ENCODE results near the gene PRSS33.

The PRSS33 gene

GRCh38 chr16:2811703-2812471 is 24.5 kb upstream of the PRSS33 start:
- Histone ChIP-seq H3K27me3 (ENCODE audit: control insufficient read depth, low read length) (peaks cover 19% of the 10 kb centered on the region), H3K4me1 (ENCODE audit: control insufficient read depth, low read length) (no peaks in the 10 kb centered on the region), H3K36me3 (ENCODE audit: control insufficient read depth, low read length) (no peaks in the 10 kb centered on the region), H3K79me2 (ENCODE audit: control insufficient read depth, low read length) (no peaks in the 10 kb centered on the region), H3K9me2 (replicated peaks; ENCODE audit: control insufficient read depth, low read length) (no peaks in the 10 kb centered on the region), H3K9me3 (ENCODE audit: control insufficient read depth, insufficient read depth, low read length) (no peaks in the 10 kb centered on the region), H4K20me1 (ENCODE audit: control insufficient read depth, insufficient read depth, low read depth, low read length) (no peaks in the 10 kb centered on the region), H3K4me3 (ENCODE audit: low read length) (no peak overlapping the region), H3F3A (ENCODE audit: control insufficient read depth, insufficient read depth) (no peaks in the 10 kb centered on the region), H3K4me2 (ENCODE audit: low read length) (no peak overlapping the region), H3K27ac (ENCODE audit: low read depth, low read length) (no peak overlapping the region)
- TF ChIP-seq EZH2phosphoT487 (IDR thresholded peaks at IDR 0.05; ENCODE audit: borderline replicate concordance, low read length) (no peak), CTCF (IDR thresholded peaks at IDR 0.05; ENCODE audit: low read depth, low read length, poor library complexity, severe bottlenecking) (no peak)

- no peak overlapping the region for H3K4me2 ChIP-seq (ENCODE audit: low read length)
- H4K20me1 ChIP-seq (ENCODE audit: control insufficient read depth, insufficient read depth, low read depth, low read length): no peaks in the 10 kb centered on the region
- no peaks in the 10 kb centered on the region for H3K9me3 ChIP-seq (ENCODE audit: control insufficient read depth, insufficient read depth, low read length)
- peaks cover 22% of the 10 kb centered on the region for H3K27me3 ChIP-seq (ENCODE audit: control insufficient read depth, low read length)
- no peaks in the 10 kb centered on the region for H3K79me2 ChIP-seq (ENCODE audit: control insufficient read depth, low read length)
- H3K4me3 ChIP-seq (ENCODE audit: low read length): no peak overlapping the region
- H3K4me1 ChIP-seq (ENCODE audit: control insufficient read depth, low read length): no peaks in the 10 kb centered on the region
- H3K9me2 ChIP-seq (replicated peaks; ENCODE audit: control insufficient read depth, low read length): no peaks in the 10 kb centered on the region
- no peak overlapping the region for H3K27ac ChIP-seq (ENCODE audit: low read depth, low read length)
- no peaks in the 10 kb centered on the region for H3K36me3 ChIP-seq (ENCODE audit: control insufficient read depth, low read length)
- no peaks in the 10 kb centered on the region for H3F3A ChIP-seq (ENCODE audit: control insufficient read depth, insufficient read depth)
- TF ChIP-seq EZH2phosphoT487 (IDR thresholded peaks at IDR 0.05; ENCODE audit: borderline replicate concordance, low read length) (no peak), CTCF (IDR thresholded peaks at IDR 0.05; ENCODE audit: low read depth, low read length, poor library complexity, severe bottlenecking) (no peak)
Observed at GRCh38 chr16:2810651-2811050, 23.3 kb upstream of the PRSS33 start.

DNA sequence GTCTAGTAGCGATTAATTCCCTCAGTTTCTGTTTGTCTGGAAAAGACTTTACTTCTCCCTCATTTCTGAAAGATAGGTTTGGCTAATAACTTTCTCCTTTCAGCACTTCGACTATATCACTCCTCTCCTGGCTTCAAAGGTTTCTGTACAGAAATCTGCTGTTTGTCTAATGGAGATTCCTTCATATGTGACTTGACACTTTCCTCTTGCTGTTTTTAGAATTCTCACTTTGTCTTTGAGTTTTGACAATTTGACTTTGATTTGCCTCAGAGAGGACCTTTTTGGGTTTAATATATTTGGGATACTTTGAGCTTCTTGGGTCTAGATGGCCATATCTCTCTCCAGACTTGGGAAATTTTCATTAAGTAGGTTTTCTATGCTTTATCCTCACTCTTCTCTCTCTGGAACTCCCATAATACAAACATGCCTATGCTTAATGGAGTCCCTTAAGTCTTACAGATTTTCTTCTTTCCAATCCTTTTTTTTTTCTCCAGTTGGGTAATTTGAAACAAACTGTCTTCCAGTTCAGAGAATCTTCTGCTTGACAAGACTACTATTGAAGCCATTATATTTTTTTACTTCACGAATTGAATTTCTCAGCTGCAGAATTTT is 21.9 kb upstream of the PRSS33 start:
- Histone ChIP-seq H3K9me3 (ENCODE audit: control insufficient read depth, insufficient read depth, low read length) (no peaks in the 10 kb centered on the region), H3K27me3 (ENCODE audit: control insufficient read depth, low read length) (peaks cover 22% of the 10 kb centered on the region), H3F3A (ENCODE audit: control insufficient read depth, insufficient read depth) (no peaks in the 10 kb centered on the region), H3K4me2 (ENCODE audit: low read length) (no peak overlapping the region), H3K79me2 (ENCODE audit: control insufficient read depth, low read length) (no peaks in the 10 kb centered on the region), H3K4me3 (ENCODE audit: low read length) (no peak overlapping the region), H3K9me2 (replicated peaks; ENCODE audit: control insufficient read depth, low read length) (no peaks in the 10 kb centered on the region), H4K20me1 (ENCODE audit: control insufficient read depth, insufficient read depth, low read depth, low read length) (no peaks in the 10 kb centered on the region), H3K27ac (ENCODE audit: low read depth, low read length) (no peak overlapping the region), H3K4me1 (ENCODE audit: control insufficient read depth, low read length) (no peaks in the 10 kb centered on the region), H3K36me3 (ENCODE audit: control insufficient read depth, low read length) (no peaks in the 10 kb centered on the region)
- TF ChIP-seq CTCF (IDR thresholded peaks at IDR 0.05; ENCODE audit: low read depth, low read length, poor library complexity, severe bottlenecking) (no peak), EZH2phosphoT487 (IDR thresholded peaks at IDR 0.05; ENCODE audit: borderline replicate concordance, low read length) (no peak)

Data from DOHH2 (cell line).